Activated B cell treated with CpG ODN at 0.5 μM for 24 hours (primary cell): ENCODE results near the gene GRIK4. TPM values are rescaled to one million over a fixed set of nuclear protein-coding genes. Genes with fewer than 3 reads are reported as not detected.

Experiments
- ATAC-seq: fragments of 200-7000 bp; cut with Tn5 transposase; one replicate; pipeline ENCODE4 v1.10.0; 2021; ENCODE audit warnings: low read depth, mild to moderate bottlenecking, moderate library complexity
- CTCF ChIA-PET: fragments of 350-600 bp; sonication (Branson Sonifier 250); formaldehyde crosslinking; loops from one replicate; lab custom pipeline; 2021; ENCODE audit warnings: antibody characterized with exemption; lab: Charles Lee
- POLR2A ChIA-PET: fragments of 350-600 bp; sonication (Branson Sonifier 250); formaldehyde crosslinking; loops from one replicate; lab custom pipeline; 2021; ENCODE audit warnings: antibody characterized with exemption; lab: Charles Lee
- DNase-seq: peaks from one replicate; pipeline ENCODE4 v3.0.0; 2022
- H3K27ac Mint-ChIP-seq: one replicate; pipeline ENCODE4 v1.8.0; 2020; ENCODE audit warnings: mixed read lengths
- H3K27me3 Mint-ChIP-seq: one replicate; pipeline ENCODE4 v1.8.0; 2021; ENCODE audit warnings: mixed read lengths
- H3K36me3 Mint-ChIP-seq: one replicate; pipeline ENCODE4 v1.8.0; 2021; ENCODE audit warnings: low read depth, mixed read lengths
- H3K4me1 Mint-ChIP-seq: one replicate; pipeline ENCODE4 v1.8.0; 2021; ENCODE audit warnings: mixed read lengths
- H3K4me3 Mint-ChIP-seq: one replicate; pipeline ENCODE4 v1.8.0; 2020; ENCODE audit warnings: mild to moderate bottlenecking, mixed read lengths
- H3K9me3 Mint-ChIP-seq: one replicate; pipeline ENCODE4 v1.8.0; 2020; ENCODE audit warnings: mixed read lengths
- CTCF ChIP-seq: fragments of 200-600 bp; IDR thresholded peaks from one replicate; pipeline ENCODE4 v1.8.0; 2022; ENCODE audit warnings: antibody characterized with exemption, mild to moderate bottlenecking
- intact Hi-C: fragments of 100-400 bp; cut with micrococcal nuclease; formaldehyde crosslinking; loops from one replicate; pipeline ENCODE4 v1.15.1; 2024
- total RNA-seq: library from RNA; stranded (reverse); gene quantifications from 2 replicates; pipeline ENCODE4 v1.2.3, GENCODE V29; 2022

The GRIK4 gene
- total RNA-seq, 1 donor from 2014 or later: not detected

- Mint-ChIP-seq H3K27me3 (peaks cover 11% of the 10 kb centered on the region), H3K4me3 (no peak overlapping the region), H3K9me3 (no peaks in the 10 kb centered on the region), H3K4me1 (no peaks in the 10 kb centered on the region), H3K27ac (no peak overlapping the region), H3K36me3 (no peaks in the 10 kb centered on the region)
- intact Hi-C loops: no loop called here
- no peak for TF ChIP-seq CTCF
- DNase-seq (no peak), ATAC-seq (no peak)
- ChIA-PET POLR2A (no interaction called here), CTCF (no interaction called here)
These were observed 305.6 kb downstream of the GRIK4 start for GRCh38 chr11:120817158-120817557.

- H3K27ac Mint-ChIP-seq: no peak overlapping the region
- intact Hi-C loops: no loop called here
- no peaks in the 10 kb centered on the region for H3K36me3 Mint-ChIP-seq
- ChIA-PET POLR2A (no interaction called here), CTCF (no interaction called here)
- ATAC-seq: no peak
- H3K27me3 Mint-ChIP-seq: peaks cover 11% of the 10 kb centered on the region
- no peak overlapping the region for H3K4me3 Mint-ChIP-seq
- no peaks in the 10 kb centered on the region for H3K4me1 Mint-ChIP-seq
- DNase-seq: no peak
- no peaks in the 10 kb centered on the region for H3K9me3 Mint-ChIP-seq
- TF ChIP-seq CTCF: no peak
These were observed 306.5 kb downstream of the GRIK4 start for GRCh38 chr11:120818097-120818496.

GRCh38 chr11:120819003-120819402 lies 307.5 kb downstream of the GRIK4 start:
- Mint-ChIP-seq H3K4me3 (no peak overlapping the region), H3K4me1 (no peaks in the 10 kb centered on the region), H3K36me3 (no peaks in the 10 kb centered on the region), H3K9me3 (no peaks in the 10 kb centered on the region), H3K27ac (no peak overlapping the region), H3K27me3 (peaks cover 11% of the 10 kb centered on the region)
- POLR2A ChIA-PET: no interaction called here
- ATAC-seq (no peak), DNase-seq (no peak)
- intact Hi-C loops: no loop called here
- TF ChIP-seq CTCF: no peak
- CTCF ChIA-PET: no interaction called here

DNA sequence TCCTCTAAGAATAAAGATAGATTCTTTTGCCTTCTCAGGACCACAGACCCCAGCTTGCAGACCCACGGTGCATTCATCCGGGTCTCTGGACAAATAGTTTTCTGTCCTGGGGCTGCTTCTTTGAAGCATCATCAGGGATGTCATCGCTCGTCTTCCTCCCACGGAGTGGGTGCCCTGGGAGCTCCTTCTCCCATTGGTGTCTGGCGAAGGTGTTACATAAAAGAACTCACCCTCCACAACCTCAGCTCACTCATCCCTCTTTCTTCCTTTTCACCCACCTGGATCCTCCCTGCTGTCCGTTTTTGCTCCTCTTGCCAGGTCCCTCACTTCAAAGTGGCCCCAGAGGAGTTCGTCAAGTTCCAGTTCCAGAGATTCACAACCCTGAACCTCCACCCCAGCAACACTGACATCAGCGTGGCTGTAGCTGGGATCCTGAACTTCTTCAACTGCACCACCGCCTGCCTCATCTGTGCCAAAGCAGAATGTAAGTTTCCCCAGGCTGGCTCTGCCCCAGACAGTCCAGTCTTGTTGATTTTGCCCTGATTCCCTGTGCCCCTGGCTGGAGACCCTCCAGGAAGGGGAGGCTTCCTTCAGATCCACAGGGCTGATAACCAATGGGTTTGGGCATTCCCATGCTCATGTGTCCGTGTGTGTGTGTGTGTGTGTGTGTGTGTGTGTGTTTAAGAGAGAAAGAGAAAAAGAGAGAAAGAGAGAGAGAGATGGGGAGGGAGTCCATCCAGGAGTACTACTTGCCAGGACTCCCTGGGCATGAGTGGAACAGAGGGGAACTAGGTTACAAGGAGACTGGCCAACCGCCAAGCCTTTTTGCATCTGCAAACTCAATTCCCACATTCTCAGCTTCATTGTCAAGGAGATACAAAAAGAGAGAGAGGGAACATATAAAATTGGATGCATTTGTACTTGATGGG lies 308.2 kb downstream of the GRIK4 start:
- H3K4me3 Mint-ChIP-seq: no peak overlapping the region
- no peak overlapping the region for H3K27ac Mint-ChIP-seq
- no peaks in the 10 kb centered on the region for H3K4me1 Mint-ChIP-seq
- no peaks in the 10 kb centered on the region for H3K36me3 Mint-ChIP-seq
- POLR2A ChIA-PET: no interaction called here
- DNase-seq: no peak
- no peaks in the 10 kb centered on the region for H3K9me3 Mint-ChIP-seq
- peaks cover 11% of the 10 kb centered on the region for H3K27me3 Mint-ChIP-seq
- ATAC-seq: no peak
- TF ChIP-seq CTCF: no peak
- intact Hi-C loops: no loop called here
- CTCF ChIA-PET: no interaction called here

GRCh38 chr11:120823159-120823558 lies 311.6 kb downstream of the GRIK4 start:
- H3K27ac Mint-ChIP-seq: no peak overlapping the region
- peaks cover 13% of the 10 kb centered on the region for H3K27me3 Mint-ChIP-seq
- no peaks in the 10 kb centered on the region for H3K36me3 Mint-ChIP-seq
- H3K4me1 Mint-ChIP-seq: no peaks in the 10 kb centered on the region
- no peaks in the 10 kb centered on the region for H3K9me3 Mint-ChIP-seq
- no peak for ATAC-seq
- H3K4me3 Mint-ChIP-seq: no peak overlapping the region
- TF ChIP-seq CTCF: no peak
- no peak for DNase-seq
- intact Hi-C loops: no loop called here
- ChIA-PET POLR2A (no interaction called here), CTCF (no interaction called here)
